ENCODE results near the gene TEX38. TPM values are rescaled to one million over a fixed set of nuclear protein-coding genes. Genes with fewer than 3 reads are reported as not detected.

The TEX38 gene
- polyA plus RNA-seq, 2 of the 4 experiments (the other 2 are of a cell fraction) = not detected

DNA sequence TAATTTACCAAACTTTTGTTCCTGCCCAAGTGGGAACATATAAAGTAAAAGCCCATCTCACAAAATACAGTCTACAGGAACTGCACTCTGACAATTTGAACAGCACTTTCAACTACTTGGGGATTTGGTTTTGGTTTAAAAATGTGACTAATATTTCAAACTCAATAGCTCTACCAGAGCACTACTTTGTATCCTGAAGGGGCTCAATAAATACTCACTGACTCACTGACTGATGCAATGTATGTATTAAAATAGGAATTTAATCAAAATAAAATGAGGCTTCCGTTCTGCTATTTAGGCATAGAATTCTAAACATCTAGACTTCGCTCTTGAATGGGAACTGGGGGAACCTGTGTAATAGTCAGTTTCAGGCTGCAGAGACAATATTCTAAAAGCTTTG is 25.4 kb downstream of the TEX38 start (continued):
- TF ChIP-seq ZSCAN20 (CRISPR knock-in tag; IDR thresholded peaks at IDR 0.05) (no peak), HDAC2 (IDR thresholded peaks at IDR 0.05) (no peak), BHLHE40 (IDR thresholded peaks at IDR 0.05; ENCODE audit: low read depth, low read length) (no peak)

- H3K9me3 ChIP-seq = no peaks in the 10 kb centered on the region
- ChIA-PET POLR2A (no interaction called here), CTCF (interaction anchor here (1.1 kb wide), 1 partner anchor 14 kb away, joined by 3 read pairs; no protein-coding TSS in a partner anchor)
- ATAC-seq (no peak), DNase-seq (ENCODE audit: low read depth in 1 of 2, low spot score in 1 of 2) (no peak), FAIRE-seq (no peak)
- no peaks in the 10 kb centered on the region for H3K4me1 ChIP-seq
- TF ChIP-seq FOXS1 (CRISPR knock-in tag; IDR thresholded peaks at IDR 0.05) = no peak
- no peak for TF ChIP-seq CBX2 (IDR thresholded peaks at IDR 0.05; ENCODE audit: borderline replicate concordance, low read depth)
- TF ChIP-seq TP53 (CRISPR knock-in tag; IDR thresholded peaks at IDR 0.05) = no peak
- TF ChIP-seq RAD21 (conservative IDR thresholded peaks at IDR 0.05 in 1 of 2, IDR thresholded peaks at IDR 0.05 in 1 of 2) = no peak
- TF ChIP-seq REST (IDR thresholded peaks at IDR 0.05) = no peak
- TF ChIP-seq POLR2AphosphoS2 (conservative IDR thresholded peaks at IDR 0.05; ENCODE audit: low read length) = no peak
- TF ChIP-seq KDM5A (IDR thresholded peaks at IDR 0.05) = no peak
- no peak for TF ChIP-seq MAZ (IDR thresholded peaks at IDR 0.05; ENCODE audit: borderline replicate concordance, low read depth, low read length)
- no peak for TF ChIP-seq RNF2 (IDR thresholded peaks at IDR 0.05; ENCODE audit: borderline replicate concordance, low read depth)
- TF ChIP-seq SMC3 (IDR thresholded peaks at IDR 0.05) = no peak
- no peak for TF ChIP-seq RARB (CRISPR knock-in tag; IDR thresholded peaks at IDR 0.05)
- TF ChIP-seq HOXA7 (CRISPR knock-in tag; IDR thresholded peaks at IDR 0.05) = no peak
- no peak for TF ChIP-seq ZSCAN20 (CRISPR knock-in tag; IDR thresholded peaks at IDR 0.05)
- WGBS (ENCODE audit: missing lambda C conversion rate) = 55% methylated on average over 3 of the region's 3 CpGs
- H3K4me3 ChIP-seq = no peak overlapping the region
- no peak overlapping the region for H3K4me2 ChIP-seq
- no peak overlapping the region for H3K27ac ChIP-seq
These were observed 28.0 kb downstream of the TEX38 start for GRCh38 chr1:46699666-46700065.

- 88% methylated on average over 3 of the region's 3 CpGs for WGBS (ENCODE audit: missing lambda C conversion rate)
- Histone ChIP-seq H3K4me1 (no peaks in the 10 kb centered on the region), H3K9me3 (no peaks in the 10 kb centered on the region), H3K4me2 (no peak overlapping the region), H3K27ac (no peak overlapping the region), H3K4me3 (no peak overlapping the region)
- FAIRE-seq (no peak), ATAC-seq (no peak), DNase-seq (ENCODE audit: low read depth in 1 of 2, low spot score in 1 of 2) (no peak)
- TF ChIP-seq NFE2L2 (conservative IDR thresholded peaks at IDR 0.05; ENCODE audit: low read length) (no peak), USF2 (IDR thresholded peaks at IDR 0.05) (no peak), SMC3 (IDR thresholded peaks at IDR 0.05) (no peak), CEBPB (IDR thresholded peaks at IDR 0.05) (no peak), TFCP2L1 (CRISPR knock-in tag; IDR thresholded peaks at IDR 0.05) (no peak), RNF2 (IDR thresholded peaks at IDR 0.05; ENCODE audit: borderline replicate concordance, low read depth) (no peak), ZNF302 (CRISPR knock-in tag; IDR thresholded peaks at IDR 0.05) (no peak)
- TF ChIP-seq, protein P1, sequence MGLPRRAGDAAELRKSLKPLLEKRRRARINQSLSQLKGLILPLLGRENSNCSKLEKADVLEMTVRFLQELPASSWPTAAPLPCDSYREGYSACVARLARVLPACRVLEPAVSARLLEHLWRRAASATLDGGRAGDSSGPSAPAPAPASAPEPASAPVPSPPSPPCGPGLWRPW (IDR thresholded peaks at IDR 0.05) = no peak
- TF ChIP-seq, protein P2, sequence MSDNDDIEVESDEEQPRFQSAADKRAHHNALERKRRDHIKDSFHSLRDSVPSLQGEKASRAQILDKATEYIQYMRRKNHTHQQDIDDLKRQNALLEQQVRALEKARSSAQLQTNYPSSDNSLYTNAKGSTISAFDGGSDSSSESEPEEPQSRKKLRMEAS (IDR thresholded peaks at IDR 0.05) = no peak
- ChIA-PET POLR2A (no interaction called here), CTCF (interaction anchor here (1.3 kb wide), 1 partner anchor 22 kb away, joined by 3 read pairs; no protein-coding TSS in a partner anchor)
These were observed 32.4 kb downstream of the TEX38 start for GRCh38 chr1:46703927-46704641.

All from A549 (cell line).